WTC11 (cell line): ENCODE results near the gene ANO4. TPM values are rescaled to one million over a fixed set of nuclear protein-coding genes. Genes with fewer than 3 reads are reported as not detected.

ENCODE experiments used
- E2F5 ChIP-seq: sonication (generic); formaldehyde crosslinking; IDR thresholded peaks from 2 replicates; pipeline ENCODE4 v1.8.1; 2022; ENCODE audit warnings: mild to moderate bottlenecking, moderate library complexity, missing genetic modification reagents
- NFATC4 ChIP-seq: fragments of 250-450 bp; sonication (Bioruptor Pico); IDR thresholded peaks from 2 replicates; pipeline ENCODE4 v1.9.0; 2021; ENCODE audit warnings: mild to moderate bottlenecking
- TEAD1 ChIP-seq: sonication (generic); formaldehyde crosslinking; IDR thresholded peaks from 2 replicates; pipeline ENCODE4 v1.8.0; 2022; ENCODE audit warnings: mild to moderate bottlenecking, missing genetic modification reagents
- ZBTB21 ChIP-seq: sonication (generic); formaldehyde crosslinking; IDR thresholded peaks from 2 replicates; pipeline ENCODE4 v1.8.1; 2023; ENCODE audit warnings: mild to moderate bottlenecking, missing genetic modification reagents, borderline replicate concordance
- ZMAT4 ChIP-seq: fragments of 250-450 bp; sonication (Bioruptor Pico); IDR thresholded peaks from 2 replicates; pipeline ENCODE4 v1.9.0; 2021; ENCODE audit warnings: mild to moderate bottlenecking
- ZNF219 ChIP-seq: sonication (generic); formaldehyde crosslinking; IDR thresholded peaks from 2 replicates; pipeline ENCODE4 v1.8.0; 2023; ENCODE audit warnings: missing genetic modification reagents, mild to moderate bottlenecking, borderline replicate concordance
- ZNF263 ChIP-seq: sonication (generic); formaldehyde crosslinking; IDR thresholded peaks from 2 replicates; pipeline ENCODE4 v1.8.1; 2022; ENCODE audit warnings: low read depth, mild to moderate bottlenecking, moderate library complexity, missing genetic modification reagents
- ZSCAN18 ChIP-seq: fragments of 250-450 bp; sonication (Bioruptor Pico); IDR thresholded peaks from 2 replicates; pipeline ENCODE4 v2.1.2; 2022; ENCODE audit warnings: mild to moderate bottlenecking, moderate library complexity
- total RNA-seq: library from RNA; stranded (reverse); gene quantifications from 3 replicates; pipeline ENCODE4 v1.2.3, GENCODE V29; 2021
- TF ChIP-seq, protein P1 (sequence below): sonication (generic); formaldehyde crosslinking; IDR thresholded peaks from 2 replicates; pipeline ENCODE4 v1.8.1; 2023; ENCODE audit warnings: mild to moderate bottlenecking, missing genetic modification reagents, borderline replicate concordance
- TF ChIP-seq, protein P2 (sequence below): sonication (generic); formaldehyde crosslinking; IDR thresholded peaks from 2 replicates; pipeline ENCODE4 v1.8.0; 2022; ENCODE audit warnings: missing genetic modification reagents
- TF ChIP-seq, protein P3 (sequence below): fragments of 250-450 bp; sonication (Bioruptor Pico); IDR thresholded peaks from 2 replicates; pipeline ENCODE4 v1.9.0; 2021; ENCODE audit warnings: mild to moderate bottlenecking, borderline replicate concordance
- TF ChIP-seq, protein P4 (sequence below): sonication (generic); formaldehyde crosslinking; IDR thresholded peaks from 2 replicates; pipeline ENCODE4 v1.8.1; 2023; ENCODE audit warnings: mild to moderate bottlenecking, missing genetic modification reagents

ANO4 gene
- total RNA-seq, 1 experiment from 2014 or later: 2.6 TPM

DNA sequence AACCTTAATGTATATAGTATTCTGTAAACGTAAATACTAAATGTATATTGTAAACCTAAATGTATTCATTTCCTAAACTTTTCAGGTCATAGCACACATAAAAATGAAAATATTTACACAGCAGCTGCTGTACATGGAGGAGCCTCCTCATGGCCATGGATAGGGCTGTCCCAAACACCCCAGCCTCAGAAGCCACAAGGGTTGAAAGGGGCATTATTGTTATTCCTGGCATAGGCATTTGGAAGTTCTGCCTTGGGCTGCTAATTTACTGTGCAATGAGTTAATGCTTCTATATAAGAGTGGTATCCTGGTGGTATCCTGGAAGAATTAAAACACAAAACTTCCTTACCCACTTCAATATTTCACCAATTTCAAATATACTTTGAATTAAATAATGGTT, 256.1 kb downstream of the ANO4 start (continued):
- TF ChIP-seq ZMAT4 (CRISPR knock-in tag): no peak
- no peak for TF ChIP-seq TEAD1 (CRISPR knock-in tag)
- no peak for TF ChIP-seq E2F5 (CRISPR knock-in tag)
- TF ChIP-seq ZNF263 (CRISPR knock-in tag): no peak
- TF ChIP-seq, protein P1, sequence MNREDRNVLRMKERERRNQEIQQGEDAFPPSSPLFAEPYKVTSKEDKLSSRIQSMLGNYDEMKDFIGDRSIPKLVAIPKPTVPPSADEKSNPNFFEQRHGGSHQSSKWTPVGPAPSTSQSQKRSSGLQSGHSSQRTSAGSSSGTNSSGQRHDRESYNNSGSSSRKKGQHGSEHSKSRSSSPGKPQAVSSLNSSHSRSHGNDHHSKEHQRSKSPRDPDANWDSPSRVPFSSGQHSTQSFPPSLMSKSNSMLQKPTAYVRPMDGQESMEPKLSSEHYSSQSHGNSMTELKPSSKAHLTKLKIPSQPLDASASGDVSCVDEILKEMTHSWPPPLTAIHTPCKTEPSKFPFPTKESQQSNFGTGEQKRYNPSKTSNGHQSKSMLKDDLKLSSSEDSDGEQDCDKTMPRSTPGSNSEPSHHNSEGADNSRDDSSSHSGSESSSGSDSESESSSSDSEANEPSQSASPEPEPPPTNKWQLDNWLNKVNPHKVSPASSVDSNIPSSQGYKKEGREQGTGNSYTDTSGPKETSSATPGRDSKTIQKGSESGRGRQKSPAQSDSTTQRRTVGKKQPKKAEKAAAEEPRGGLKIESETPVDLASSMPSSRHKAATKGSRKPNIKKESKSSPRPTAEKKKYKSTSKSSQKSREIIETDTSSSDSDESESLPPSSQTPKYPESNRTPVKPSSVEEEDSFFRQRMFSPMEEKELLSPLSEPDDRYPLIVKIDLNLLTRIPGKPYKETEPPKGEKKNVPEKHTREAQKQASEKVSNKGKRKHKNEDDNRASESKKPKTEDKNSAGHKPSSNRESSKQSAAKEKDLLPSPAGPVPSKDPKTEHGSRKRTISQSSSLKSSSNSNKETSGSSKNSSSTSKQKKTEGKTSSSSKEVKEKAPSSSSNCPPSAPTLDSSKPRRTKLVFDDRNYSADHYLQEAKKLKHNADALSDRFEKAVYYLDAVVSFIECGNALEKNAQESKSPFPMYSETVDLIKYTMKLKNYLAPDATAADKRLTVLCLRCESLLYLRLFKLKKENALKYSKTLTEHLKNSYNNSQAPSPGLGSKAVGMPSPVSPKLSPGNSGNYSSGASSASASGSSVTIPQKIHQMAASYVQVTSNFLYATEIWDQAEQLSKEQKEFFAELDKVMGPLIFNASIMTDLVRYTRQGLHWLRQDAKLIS (CRISPR knock-in tag): no peak
- no peak for TF ChIP-seq ZNF219
- TF ChIP-seq NFATC4 (CRISPR knock-in tag): no peak
- no peak for TF ChIP-seq ZBTB21
- TF ChIP-seq, protein P2, sequence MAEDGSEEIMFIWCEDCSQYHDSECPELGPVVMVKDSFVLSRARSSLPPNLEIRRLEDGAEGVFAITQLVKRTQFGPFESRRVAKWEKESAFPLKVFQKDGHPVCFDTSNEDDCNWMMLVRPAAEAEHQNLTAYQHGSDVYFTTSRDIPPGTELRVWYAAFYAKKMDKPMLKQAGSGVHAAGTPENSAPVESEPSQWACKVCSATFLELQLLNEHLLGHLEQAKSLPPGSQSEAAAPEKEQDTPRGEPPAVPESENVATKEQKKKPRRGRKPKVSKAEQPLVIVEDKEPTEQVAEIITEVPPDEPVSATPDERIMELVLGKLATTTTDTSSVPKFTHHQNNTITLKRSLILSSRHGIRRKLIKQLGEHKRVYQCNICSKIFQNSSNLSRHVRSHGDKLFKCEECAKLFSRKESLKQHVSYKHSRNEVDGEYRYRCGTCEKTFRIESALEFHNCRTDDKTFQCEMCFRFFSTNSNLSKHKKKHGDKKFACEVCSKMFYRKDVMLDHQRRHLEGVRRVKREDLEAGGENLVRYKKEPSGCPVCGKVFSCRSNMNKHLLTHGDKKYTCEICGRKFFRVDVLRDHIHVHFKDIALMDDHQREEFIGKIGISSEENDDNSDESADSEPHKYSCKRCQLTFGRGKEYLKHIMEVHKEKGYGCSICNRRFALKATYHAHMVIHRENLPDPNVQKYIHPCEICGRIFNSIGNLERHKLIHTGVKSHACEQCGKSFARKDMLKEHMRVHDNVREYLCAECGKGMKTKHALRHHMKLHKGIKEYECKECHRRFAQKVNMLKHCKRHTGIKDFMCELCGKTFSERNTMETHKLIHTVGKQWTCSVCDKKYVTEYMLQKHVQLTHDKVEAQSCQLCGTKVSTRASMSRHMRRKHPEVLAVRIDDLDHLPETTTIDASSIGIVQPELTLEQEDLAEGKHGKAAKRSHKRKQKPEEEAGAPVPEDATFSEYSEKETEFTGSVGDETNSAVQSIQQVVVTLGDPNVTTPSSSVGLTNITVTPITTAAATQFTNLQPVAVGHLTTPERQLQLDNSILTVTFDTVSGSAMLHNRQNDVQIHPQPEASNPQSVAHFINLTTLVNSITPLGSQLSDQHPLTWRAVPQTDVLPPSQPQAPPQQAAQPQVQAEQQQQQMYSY: no peak
- TF ChIP-seq, protein P3, sequence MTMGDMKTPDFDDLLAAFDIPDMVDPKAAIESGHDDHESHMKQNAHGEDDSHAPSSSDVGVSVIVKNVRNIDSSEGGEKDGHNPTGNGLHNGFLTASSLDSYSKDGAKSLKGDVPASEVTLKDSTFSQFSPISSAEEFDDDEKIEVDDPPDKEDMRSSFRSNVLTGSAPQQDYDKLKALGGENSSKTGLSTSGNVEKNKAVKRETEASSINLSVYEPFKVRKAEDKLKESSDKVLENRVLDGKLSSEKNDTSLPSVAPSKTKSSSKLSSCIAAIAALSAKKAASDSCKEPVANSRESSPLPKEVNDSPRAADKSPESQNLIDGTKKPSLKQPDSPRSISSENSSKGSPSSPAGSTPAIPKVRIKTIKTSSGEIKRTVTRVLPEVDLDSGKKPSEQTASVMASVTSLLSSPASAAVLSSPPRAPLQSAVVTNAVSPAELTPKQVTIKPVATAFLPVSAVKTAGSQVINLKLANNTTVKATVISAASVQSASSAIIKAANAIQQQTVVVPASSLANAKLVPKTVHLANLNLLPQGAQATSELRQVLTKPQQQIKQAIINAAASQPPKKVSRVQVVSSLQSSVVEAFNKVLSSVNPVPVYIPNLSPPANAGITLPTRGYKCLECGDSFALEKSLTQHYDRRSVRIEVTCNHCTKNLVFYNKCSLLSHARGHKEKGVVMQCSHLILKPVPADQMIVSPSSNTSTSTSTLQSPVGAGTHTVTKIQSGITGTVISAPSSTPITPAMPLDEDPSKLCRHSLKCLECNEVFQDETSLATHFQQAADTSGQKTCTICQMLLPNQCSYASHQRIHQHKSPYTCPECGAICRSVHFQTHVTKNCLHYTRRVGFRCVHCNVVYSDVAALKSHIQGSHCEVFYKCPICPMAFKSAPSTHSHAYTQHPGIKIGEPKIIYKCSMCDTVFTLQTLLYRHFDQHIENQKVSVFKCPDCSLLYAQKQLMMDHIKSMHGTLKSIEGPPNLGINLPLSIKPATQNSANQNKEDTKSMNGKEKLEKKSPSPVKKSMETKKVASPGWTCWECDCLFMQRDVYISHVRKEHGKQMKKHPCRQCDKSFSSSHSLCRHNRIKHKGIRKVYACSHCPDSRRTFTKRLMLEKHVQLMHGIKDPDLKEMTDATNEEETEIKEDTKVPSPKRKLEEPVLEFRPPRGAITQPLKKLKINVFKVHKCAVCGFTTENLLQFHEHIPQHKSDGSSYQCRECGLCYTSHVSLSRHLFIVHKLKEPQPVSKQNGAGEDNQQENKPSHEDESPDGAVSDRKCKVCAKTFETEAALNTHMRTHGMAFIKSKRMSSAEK (CRISPR knock-in tag): no peak
- no peak for TF ChIP-seq ZSCAN18 (CRISPR knock-in tag)
- TF ChIP-seq, protein P4, sequence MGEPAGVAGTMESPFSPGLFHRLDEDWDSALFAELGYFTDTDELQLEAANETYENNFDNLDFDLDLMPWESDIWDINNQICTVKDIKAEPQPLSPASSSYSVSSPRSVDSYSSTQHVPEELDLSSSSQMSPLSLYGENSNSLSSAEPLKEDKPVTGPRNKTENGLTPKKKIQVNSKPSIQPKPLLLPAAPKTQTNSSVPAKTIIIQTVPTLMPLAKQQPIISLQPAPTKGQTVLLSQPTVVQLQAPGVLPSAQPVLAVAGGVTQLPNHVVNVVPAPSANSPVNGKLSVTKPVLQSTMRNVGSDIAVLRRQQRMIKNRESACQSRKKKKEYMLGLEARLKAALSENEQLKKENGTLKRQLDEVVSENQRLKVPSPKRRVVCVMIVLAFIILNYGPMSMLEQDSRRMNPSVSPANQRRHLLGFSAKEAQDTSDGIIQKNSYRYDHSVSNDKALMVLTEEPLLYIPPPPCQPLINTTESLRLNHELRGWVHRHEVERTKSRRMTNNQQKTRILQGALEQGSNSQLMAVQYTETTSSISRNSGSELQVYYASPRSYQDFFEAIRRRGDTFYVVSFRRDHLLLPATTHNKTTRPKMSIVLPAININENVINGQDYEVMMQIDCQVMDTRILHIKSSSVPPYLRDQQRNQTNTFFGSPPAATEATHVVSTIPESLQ (CRISPR knock-in tag): no peak
